ENCODE results near the gene SLC22A3.

GRCh38 chr6:160353950-160354496, 5.8 kb downstream of the SLC22A3 start:
- TF ChIP-seq POLR2A (IDR thresholded peaks at IDR 0.05; ENCODE audit: low read depth, low read length) (no peak), POLR2AphosphoS5 (IDR thresholded peaks at IDR 0.05; ENCODE audit: low read depth, low read length) (no peak), TAF1 (IDR thresholded peaks at IDR 0.05; ENCODE audit: low read depth, low read length) (no peak), SPI1 (IDR thresholded peaks at IDR 0.05; ENCODE audit: low read depth, low read length) (no peak), PAX5 (IDR thresholded peaks at IDR 0.05; ENCODE audit: insufficient read depth, low read length, severe bottlenecking) (no peak)

Data from GM12891 (cell line).